ENCODE results near the gene LRRC8B. TPM values are rescaled to one million over a fixed set of nuclear protein-coding genes. Genes with fewer than 3 reads are reported as not detected.
"Not testable (repeated sequence)": the region's sequence is repeated elsewhere in the genome, so short reads cannot be mapped to it uniquely, and the experiment has no call there.

Gene LRRC8B
- total RNA-seq, 1 donor from 2014 or later, result 4.5 TPM

GRCh38 chr1:89575207-89575606, 50.6 kb downstream of the LRRC8B start:
- no peak for DNase-seq (ENCODE audit: low spot score)
- intact Hi-C loops (cut with DNase I), result no loop called here

DNA sequence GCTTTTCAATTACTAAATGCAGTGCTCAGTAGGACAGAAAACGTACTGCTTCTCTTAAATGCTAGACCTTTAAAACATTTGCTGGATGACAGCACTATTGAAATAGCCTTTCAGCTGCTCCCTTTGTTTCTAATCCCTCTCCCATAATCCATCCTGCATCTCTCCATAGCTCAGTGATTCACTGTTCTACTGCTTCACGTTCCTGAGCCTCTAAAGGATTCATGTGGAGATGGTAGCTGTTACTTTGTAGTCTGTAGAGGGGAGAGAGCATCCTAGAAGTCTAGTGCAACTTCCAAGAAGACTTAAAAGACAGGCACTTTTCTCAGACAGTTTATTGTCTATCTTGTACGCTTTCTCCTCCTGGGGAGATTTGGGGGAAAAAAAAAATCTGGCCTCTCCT, 51.4 kb downstream of the LRRC8B start:
- intact Hi-C loops (cut with DNase I), result no loop called here
- no peak for DNase-seq (ENCODE audit: low spot score)

GRCh38 chr1:89578151-89578550, 53.5 kb downstream of the LRRC8B start:
- intact Hi-C loops (cut with DNase I), result no loop called here
- DNase-seq (ENCODE audit: low spot score), result no peak

- DNase-seq (ENCODE audit: low spot score), result no peak
Measured at GRCh38 chr1:89578946-89579684, 54.5 kb downstream of the LRRC8B start.

DNA sequence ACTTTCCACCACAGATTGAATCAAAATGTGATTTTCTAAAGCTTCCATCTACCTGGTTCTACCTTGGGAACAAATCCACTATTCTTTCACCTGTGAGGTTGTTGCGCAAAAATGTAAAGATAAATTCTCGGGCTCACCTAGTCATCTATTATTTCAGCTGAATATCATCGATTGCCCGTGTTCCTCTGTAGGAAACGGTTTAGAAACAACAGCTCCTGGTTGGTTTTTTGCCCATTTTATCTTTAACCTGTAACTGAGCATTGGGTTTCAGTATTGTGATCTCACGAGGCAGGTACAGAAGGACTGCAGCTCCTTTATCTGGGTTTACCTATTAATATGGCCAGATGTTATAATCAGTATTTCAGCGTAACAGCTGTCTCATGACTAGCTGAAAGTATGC, 55.4 kb downstream of the LRRC8B start:
- intact Hi-C loops (cut with DNase I), result no loop called here
- DNase-seq (ENCODE audit: low spot score), result no peak

More at GRCh38 chr1:89578946-89579684, 54.5 kb downstream of the LRRC8B start:
- intact Hi-C loops (cut with DNase I), result no loop called here

GRCh38 chr1:89581859-89582258, 57.2 kb downstream of the LRRC8B start:
- intact Hi-C loops (cut with DNase I), result no loop called here
- no peak for DNase-seq (ENCODE audit: low spot score)

DNA sequence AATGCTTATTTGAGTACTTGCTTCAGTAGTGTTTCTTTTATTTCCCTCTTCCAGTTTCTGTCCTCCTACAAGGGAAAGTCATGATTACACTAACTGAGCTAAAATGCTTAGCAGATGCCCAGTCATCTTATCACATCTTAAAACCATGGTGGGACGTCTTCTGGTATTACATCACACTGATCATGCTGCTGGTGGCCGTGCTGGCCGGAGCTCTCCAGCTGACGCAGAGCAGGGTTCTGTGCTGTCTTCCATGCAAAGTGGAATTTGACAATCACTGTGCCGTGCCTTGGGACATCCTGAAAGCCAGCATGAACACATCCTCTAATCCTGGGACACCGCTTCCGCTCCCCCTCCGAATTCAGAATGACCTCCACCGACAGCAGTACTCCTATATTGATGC, 57.9 kb downstream of the LRRC8B start:
- intact Hi-C loops (cut with DNase I), result no loop called here
- DNase-seq (ENCODE audit: low spot score), result no peak

DNA sequence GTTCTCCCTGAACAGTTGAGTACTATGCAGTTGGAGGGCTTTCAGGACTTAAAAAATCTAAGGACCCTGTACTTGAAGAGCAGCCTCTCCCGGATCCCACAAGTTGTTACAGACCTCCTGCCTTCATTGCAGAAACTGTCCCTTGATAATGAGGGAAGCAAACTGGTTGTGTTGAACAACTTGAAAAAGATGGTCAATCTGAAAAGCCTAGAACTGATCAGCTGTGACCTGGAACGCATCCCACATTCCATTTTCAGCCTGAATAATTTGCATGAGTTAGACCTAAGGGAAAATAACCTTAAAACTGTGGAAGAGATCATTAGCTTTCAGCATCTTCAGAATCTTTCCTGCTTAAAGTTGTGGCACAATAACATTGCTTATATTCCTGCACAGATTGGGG, 59.6 kb downstream of the LRRC8B start:
- no peak for DNase-seq (ENCODE audit: low spot score)
- intact Hi-C loops (cut with DNase I), result no loop called here

GRCh38 chr1:89584781-89585180, 60.2 kb downstream of the LRRC8B start:
- intact Hi-C loops (cut with DNase I), result no loop called here
- DNase-seq (ENCODE audit: low spot score), result no peak

GRCh38 chr1:89587729-89588161, 63.1 kb downstream of the LRRC8B start:
- no peak for DNase-seq (ENCODE audit: low spot score)
- intact Hi-C loops (cut with DNase I), result no loop called here

DNA sequence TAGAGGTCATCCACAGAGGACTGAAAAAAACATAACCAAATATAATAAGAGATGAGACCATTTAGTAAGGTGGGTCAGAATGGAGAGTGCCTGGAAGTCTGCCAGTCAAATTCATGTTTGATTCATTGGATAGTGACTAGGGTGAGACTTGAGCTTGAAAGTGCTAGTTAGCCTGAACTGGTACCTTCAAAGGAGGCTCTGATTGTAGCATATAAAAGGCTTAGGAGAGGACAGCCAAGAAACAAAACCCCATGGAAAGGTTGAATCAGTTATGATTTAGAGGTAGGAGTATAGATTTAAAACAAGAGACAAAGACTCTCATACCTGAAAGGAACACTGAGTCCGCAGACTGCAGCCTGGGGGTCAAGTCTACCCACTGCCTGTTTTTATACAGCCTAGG, 63.9 kb downstream of the LRRC8B start:
- intact Hi-C loops (cut with DNase I), result no loop called here
- no peak for DNase-seq (ENCODE audit: low spot score)

- intact Hi-C loops (cut with DNase I), result no loop called here
- no peak for DNase-seq (ENCODE audit: low spot score)
Measured at GRCh38 chr1:89589515-89589914, 64.9 kb downstream of the LRRC8B start.

DNA sequence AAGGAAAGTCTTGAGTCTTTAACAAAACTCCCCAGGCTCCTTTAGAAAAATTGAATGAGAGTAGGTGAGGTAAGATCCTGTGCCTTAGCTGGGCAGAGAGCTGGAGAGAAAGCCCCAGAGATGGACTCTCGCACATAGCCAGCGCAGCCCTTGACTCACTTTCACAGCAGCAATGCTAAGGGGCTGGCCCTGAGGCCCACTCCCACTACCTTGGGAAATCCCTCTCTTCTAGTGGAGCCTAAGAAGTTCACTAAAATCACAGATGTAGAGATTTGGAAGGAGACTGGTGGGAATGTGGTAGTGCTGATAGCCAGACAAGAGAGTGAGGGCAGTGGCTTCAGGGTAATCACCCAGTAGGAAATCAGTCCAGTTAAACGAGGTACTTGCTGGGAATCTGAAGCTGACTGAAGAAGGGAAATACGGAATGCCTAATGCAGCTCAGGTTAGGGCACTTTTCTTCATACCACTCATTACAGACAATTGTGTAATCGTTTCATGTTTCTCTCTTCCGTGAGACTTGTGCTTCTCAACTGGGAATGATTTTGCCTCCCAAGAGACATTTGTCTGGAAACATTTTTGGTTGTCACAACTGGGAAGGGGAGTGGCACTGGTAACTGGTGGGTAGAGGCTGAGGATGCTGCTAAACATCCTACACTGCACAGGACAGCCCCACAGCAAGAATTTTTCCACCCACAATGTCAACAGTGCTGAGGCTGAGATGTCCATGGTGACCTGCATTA, 65.9 kb downstream of the LRRC8B start:
- intact Hi-C loops (cut with DNase I), result no loop called here
- DNase-seq (ENCODE audit: low spot score), result no peak

DNA sequence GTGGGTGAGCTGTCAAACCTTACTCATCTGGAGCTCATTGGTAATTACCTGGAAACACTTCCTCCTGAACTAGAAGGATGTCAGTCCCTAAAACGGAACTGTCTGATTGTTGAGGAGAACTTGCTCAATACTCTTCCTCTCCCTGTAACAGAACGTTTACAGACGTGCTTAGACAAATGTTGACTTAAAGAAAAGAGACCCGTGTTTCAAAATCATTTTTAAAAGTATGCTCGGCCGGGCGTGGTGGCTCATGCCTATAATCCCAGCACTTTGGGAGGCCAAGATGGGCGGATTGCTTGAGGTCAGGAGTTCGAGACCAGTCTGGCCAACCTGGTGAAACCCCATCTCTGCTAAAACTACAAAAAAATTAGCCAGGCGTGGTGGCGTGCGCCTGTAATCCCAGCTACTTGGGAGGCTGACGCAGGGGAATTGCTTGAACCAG, 68.3 kb downstream of the LRRC8B start:
- DNase-seq (ENCODE audit: low spot score); intact Hi-C loops (cut with DNase I): not testable (repeated sequence)

DNA sequence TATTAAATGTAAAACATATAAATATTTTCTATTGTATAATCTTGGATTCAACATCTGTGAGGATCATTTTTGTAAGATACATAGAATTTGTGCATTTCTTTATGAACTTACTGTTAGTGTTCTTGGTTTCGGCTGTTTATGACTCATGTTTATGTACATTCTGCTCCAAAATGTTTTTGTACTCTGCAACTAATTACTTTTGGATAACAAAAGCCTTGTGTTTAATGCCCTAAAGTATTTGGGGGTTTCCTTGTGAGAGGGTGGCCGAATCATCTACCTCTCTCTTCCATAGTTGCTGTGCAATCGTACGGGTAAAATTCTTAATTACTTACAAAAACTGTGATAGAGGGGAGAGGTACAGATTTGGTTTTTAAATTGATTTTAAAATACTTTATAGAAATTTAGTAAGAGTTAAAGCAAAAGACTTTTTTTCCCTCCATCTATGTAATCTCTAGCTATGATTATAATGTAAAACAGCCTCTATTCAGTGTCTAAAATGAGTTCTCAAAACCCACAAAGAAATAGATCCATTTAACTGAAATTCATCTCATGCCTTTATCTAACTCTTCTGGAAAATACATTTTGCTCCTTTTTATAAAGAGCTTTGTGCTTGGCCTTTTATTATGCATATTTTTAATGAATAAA, 69.6 kb downstream of the LRRC8B start:
- DNase-seq (ENCODE audit: low spot score), result no peak
- intact Hi-C loops (cut with DNase I), result no loop called here

DNA sequence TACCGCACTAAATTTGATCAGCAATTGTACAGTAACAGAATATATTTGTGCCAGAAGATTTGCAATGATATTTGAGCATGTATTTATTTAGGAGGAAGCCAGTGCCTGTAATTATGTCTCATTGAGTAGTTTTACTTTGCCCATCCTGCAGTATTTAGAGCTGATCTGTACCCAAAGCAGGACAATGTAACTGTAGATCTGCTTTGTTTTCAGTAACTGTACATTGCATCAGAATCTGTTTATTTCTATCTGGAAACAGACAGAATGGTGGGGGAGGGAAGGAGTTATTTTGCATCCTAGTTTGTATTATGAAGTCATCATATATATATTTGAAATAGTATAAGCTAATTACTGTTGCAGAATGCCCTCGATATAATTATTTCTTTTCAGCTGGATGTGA, 72.1 kb downstream of the LRRC8B start:
- no peak for DNase-seq (ENCODE audit: low spot score)
- intact Hi-C loops (cut with DNase I), result loop anchor here (5.0 kb wide), 1 partner anchor 69 kb away; no protein-coding TSS in a partner anchor

DNA sequence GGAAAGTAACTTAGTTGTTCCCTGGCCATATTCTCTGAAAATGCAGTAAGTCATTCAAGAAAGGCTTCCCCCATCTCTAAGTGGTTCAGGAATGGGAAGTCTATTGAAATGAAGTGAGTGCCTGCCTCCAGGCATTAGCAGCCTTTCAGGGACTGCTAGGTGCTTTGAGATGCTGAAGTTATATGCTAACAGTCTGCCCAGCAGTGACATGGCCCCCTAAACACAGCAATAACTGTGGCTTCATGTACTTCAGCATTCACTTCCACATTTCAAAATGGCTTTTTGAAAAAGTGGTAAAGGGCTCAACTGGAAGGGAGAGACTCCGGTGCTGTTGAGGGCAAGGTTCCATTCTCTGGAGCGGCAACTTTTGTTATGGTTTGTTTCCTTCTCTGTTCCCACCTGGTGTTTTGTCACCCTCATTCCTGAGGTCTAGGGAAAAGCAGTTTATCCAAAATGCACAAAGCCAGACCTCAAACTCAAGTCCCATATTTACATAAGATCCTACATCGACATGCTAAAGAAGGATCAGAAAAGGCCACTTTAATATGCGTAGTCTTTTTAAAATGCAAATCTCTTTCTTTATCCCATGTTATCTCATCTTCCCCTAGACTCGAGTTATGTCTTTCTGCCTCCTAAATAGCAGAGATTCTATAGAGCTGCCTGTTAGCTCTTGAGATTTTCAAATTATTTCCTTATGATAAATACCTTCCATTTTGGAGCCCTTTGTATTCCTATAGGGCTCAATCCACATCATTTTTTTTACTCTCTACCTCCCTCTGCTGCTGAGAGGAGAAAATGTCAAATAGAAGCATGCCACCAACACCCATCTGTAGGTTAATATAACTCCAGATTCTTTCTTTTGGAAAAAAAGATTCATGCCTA, 74.1 kb downstream of the LRRC8B start:
- no peak for DNase-seq (ENCODE audit: low spot score)
- intact Hi-C loops (cut with DNase I), result loop anchor here (2.0 to 5.0 kb wide), 2 partner anchors 71 to 116 kb away; no protein-coding TSS in a partner anchor

GRCh38 chr1:89599332-89599630, 74.7 kb downstream of the LRRC8B start:
- no peak for DNase-seq (ENCODE audit: low spot score)
- intact Hi-C loops (cut with DNase I), result loop anchor here (2.0 to 5.0 kb wide), 2 partner anchors 72 to 116 kb away; no protein-coding TSS in a partner anchor

- intact Hi-C loops (cut with DNase I), result no loop called here
Measured at GRCh38 chr1:89600451-89601224, 76.0 kb downstream of the LRRC8B start.

More at GRCh38 chr1:89600451-89601224, 76.0 kb downstream of the LRRC8B start:
- no peak for DNase-seq (ENCODE audit: low spot score)
